ENCODE measurements around the gene CHMP2A.

CHMP2A gene

DNA sequence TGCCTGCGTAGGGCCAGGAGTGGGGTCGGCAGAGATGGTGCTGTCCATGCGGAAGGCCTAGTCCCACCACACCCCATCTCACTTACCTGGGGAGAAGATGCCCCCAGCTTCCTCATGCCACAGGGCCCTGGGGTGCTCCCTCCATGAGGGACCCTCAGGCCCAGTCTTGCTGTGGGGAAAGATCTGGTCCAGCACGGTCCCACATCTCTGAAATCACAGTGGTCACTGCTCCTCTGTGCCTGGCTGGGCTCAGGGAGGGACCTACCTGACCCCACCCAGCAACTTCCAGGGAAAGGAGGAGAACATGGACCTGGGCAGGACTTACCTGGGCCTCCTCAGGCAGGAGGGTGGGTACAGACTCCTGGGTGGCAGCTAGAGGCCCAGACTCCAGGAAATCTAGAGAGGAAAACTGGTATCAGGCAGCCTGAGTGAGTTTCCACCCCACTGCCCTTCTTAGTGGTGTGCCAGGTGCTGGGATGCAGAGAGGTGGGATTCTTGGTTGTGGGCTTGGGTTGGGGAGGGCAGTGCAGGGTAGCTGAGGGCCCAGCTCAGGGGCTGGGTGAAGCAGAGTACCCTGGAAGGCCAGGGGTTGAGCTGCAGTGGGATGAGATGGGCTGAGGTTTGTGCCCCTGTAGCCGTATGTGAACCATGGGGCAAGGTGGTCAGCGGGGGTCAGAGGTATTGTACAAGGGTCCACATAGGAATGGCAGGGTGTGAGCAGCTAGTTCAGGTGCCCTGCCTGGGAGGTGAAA is 14.5 kb upstream of the CHMP2A start:
- Histone ChIP-seq H3K27ac (no peak overlapping the region), H3K4me3 (no peak overlapping the region)
- TF ChIP-seq, protein P1, sequence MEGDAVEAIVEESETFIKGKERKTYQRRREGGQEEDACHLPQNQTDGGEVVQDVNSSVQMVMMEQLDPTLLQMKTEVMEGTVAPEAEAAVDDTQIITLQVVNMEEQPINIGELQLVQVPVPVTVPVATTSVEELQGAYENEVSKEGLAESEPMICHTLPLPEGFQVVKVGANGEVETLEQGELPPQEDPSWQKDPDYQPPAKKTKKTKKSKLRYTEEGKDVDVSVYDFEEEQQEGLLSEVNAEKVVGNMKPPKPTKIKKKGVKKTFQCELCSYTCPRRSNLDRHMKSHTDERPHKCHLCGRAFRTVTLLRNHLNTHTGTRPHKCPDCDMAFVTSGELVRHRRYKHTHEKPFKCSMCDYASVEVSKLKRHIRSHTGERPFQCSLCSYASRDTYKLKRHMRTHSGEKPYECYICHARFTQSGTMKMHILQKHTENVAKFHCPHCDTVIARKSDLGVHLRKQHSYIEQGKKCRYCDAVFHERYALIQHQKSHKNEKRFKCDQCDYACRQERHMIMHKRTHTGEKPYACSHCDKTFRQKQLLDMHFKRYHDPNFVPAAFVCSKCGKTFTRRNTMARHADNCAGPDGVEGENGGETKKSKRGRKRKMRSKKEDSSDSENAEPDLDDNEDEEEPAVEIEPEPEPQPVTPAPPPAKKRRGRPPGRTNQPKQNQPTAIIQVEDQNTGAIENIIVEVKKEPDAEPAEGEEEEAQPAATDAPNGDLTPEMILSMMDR (IDR thresholded peaks at IDR 0.05), result no peak
- no peak for DNase-seq (ENCODE audit: low spot score)

DNA sequence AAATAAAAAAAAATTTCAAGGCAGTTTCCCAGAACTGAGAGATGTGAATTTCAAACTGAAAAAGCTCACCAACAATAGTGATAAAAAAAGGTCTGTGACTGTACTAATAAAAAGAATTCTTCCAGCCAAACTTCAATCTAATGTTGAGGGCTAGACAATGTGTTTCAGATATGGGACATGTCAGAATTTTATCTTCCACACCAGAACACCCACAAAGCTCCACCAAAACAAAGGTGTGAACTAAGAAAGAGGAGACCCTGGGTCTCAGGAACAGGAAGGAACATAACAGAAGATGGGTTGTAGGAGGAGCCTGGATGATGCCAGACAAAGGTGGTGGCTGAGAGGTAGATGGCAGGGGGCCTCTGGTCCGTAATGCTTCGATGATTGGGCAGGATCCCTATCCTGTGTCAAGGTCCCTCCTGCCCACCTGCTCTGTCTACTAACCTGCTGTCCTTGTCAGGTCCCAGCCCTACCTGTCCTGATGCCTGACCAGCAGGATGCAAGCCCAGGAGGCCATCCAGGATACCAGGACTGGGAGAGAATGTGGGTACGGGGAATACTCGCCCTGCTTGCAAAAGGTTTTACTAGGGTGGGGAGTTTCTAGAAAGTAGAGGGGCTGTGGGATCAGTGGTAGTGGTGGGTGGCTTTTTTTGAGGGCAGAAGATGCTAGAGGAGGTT is 13.7 kb upstream of the CHMP2A start:
- no peak overlapping the region for H3K27ac ChIP-seq
- no peak for DNase-seq (ENCODE audit: low spot score)

DNA sequence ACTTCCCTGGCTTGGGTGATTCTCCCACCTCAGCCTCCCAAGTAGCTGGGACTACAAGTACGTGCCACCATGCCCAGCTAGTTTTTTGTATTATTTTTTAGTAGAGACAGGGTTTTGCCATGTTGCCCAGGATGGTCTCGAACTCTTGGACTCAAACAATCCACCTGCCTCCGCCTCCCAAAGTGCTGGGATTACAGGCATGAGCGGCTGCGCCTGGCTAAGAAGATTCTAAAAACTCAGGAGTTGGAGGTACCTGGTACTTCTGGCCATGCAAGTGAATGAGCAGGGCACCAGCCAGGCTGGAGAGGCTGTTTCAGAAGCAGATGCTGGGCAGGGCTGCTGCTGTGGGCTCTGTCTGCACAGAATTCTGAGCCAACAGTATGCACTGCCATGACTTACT is 12.1 kb upstream of the CHMP2A start:
- Histone ChIP-seq H3K27ac (no peak overlapping the region), H3K4me3 (no peak overlapping the region)
- TF ChIP-seq, protein P1 (IDR thresholded peaks at IDR 0.05), result no peak
- no peak for DNase-seq (ENCODE audit: low spot score)

More for the DNA sequence above, 13.7 kb upstream of the CHMP2A start:
- no peak overlapping the region for H3K4me3 ChIP-seq
- TF ChIP-seq, protein P1 (IDR thresholded peaks at IDR 0.05), result no peak

- Histone ChIP-seq H3K4me3 (no peak overlapping the region), H3K27ac (no peak overlapping the region)
- no peak for DNase-seq (ENCODE audit: low spot score)
- TF ChIP-seq, protein P1 (IDR thresholded peaks at IDR 0.05), result no peak
These were observed 8.9 kb upstream of the CHMP2A start for GRCh38 chr19:58563823-58564222.

- Histone ChIP-seq H3K27ac (peak overlapping the region in 1 of 2 donors; percentile 70), H3K4me3 (peak overlapping the region; percentile 73)
- DNase-seq (ENCODE audit: low spot score), result no peak
These were observed 8.2 kb upstream of the CHMP2A start for GRCh38 chr19:58563034-58563573.

DNA sequence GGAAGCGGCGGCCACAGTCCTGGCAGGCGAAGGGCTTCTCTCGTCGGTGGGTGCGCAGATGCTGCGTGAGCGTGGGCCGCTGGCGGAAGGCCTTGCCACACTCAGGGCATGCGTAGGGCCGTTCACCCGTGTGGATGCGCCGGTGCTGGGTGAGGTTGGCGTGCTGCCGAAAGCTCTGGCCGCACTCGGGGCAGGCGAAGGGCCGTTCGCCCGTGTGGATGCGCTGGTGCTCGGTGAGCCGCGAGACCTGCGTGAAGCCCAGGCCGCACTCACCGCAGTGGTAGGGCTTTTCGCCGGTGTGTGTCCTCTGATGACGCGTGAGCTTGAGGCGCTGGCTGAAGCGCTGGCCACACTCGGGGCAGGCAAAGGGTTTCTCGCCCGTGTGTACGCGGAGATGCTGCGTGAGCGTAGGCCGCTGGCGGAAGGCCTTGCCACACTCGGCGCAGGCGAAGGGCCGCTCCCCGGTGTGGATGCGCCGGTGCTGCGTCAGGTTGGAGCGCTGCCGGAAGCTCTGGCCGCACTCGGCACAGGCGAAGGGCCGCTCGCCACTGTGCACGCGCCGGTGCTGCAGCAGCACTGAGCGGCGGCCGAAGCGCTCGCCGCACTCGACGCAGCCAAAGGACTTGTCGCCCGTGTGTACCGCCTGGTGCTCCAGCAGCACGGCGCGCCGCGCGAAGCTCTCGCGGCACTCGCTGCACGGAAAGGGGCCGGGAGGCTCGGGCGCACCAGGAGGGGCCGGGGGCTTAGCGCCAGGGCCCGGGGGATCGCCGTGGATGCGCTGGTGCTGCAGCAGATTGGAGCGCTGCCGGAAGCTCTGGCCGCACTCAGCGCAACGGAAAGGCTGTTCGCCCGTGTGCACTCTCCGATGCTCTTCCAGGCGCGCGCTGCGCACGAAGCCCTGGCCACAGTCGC is 7.5 kb upstream of the CHMP2A start:
- DNase-seq (ENCODE audit: low spot score), result no peak
- TF ChIP-seq, protein P1 (IDR thresholded peaks at IDR 0.05), result no peak
- Histone ChIP-seq H3K4me3 (peak overlapping the region; percentile 73), H3K27ac (peak overlapping the region in 1 of 2 donors; percentile 70)

More at GRCh38 chr19:58563034-58563573, 8.2 kb upstream of the CHMP2A start:
- TF ChIP-seq, protein P1 (IDR thresholded peaks at IDR 0.05), result no peak
